ENCODE results near the gene METTL27. TPM values are rescaled to one million over a fixed set of nuclear protein-coding genes. Genes with fewer than 3 reads are reported as not detected.
A peak's percentile ranks its signal among the peaks of the same experiment; 100 is the strongest.

The METTL27 gene
- total RNA-seq, 1 donor from 2014 or later: 10.5 TPM

DNA sequence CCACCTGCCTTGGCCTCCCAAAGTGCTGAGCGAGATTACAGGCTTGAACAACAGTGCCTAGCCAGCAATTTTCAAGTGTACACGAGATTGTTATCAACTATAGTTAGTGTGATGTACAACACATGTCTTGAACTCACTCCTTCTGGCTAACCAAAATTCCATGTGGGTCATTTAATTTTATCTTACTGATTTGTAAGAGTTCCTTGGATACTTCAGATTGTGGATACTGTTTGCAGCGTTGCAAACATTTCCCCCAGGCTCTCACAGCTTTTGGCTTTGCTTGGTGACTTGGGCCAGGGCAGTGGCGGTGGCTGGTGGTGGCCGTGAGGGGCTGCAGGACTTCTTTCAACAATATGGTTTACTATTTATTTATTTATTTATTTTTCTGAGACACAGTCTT lies 10.2 kb upstream of the METTL27 start:
- no peaks in the 10 kb centered on the region for H3K36me3 ChIP-seq
- no peaks in the 10 kb centered on the region for H3K9me3 ChIP-seq (ENCODE audit: low read depth)
- Mint-ChIP-seq H3K4me1 (peaks cover 6% of the 10 kb centered on the region), H3K27ac (peak overlapping the region; percentile 23), H3K27me3 (ENCODE audit: insufficient read depth, low read depth) (peaks cover 13% of the 10 kb centered on the region), H3K36me3 (no peaks in the 10 kb centered on the region), H3K9me3 (no peaks in the 10 kb centered on the region), H3K4me3 (no peak overlapping the region)
- no peak for DNase-seq (ENCODE audit: low spot score)
- H3K9ac ChIP-seq: no peak overlapping the region
- TF ChIP-seq EZH2phosphoT487 (IDR thresholded peaks at IDR 0.05) (no peak), EZH2 (IDR thresholded peaks at IDR 0.05) (no peak), CTCF (IDR thresholded peaks at IDR 0.05) (no peak)
- H3K27ac ChIP-seq: no peak overlapping the region
- H3K4me1 ChIP-seq: no peaks in the 10 kb centered on the region
- H3F3A ChIP-seq (ENCODE audit: low read depth): no peaks in the 10 kb centered on the region
- no peak overlapping the region for H3K4me2 ChIP-seq
- H3K79me2 ChIP-seq (ENCODE audit: low read depth): no peaks in the 10 kb centered on the region
- H3K4me3 ChIP-seq: no peak overlapping the region
- H4K20me1 ChIP-seq (ENCODE audit: low read depth): no peaks in the 10 kb centered on the region
- peaks cover 27% of the 10 kb centered on the region for H3K27me3 ChIP-seq
- H2AFZ ChIP-seq (replicated peaks): no peak overlapping the region

DNA sequence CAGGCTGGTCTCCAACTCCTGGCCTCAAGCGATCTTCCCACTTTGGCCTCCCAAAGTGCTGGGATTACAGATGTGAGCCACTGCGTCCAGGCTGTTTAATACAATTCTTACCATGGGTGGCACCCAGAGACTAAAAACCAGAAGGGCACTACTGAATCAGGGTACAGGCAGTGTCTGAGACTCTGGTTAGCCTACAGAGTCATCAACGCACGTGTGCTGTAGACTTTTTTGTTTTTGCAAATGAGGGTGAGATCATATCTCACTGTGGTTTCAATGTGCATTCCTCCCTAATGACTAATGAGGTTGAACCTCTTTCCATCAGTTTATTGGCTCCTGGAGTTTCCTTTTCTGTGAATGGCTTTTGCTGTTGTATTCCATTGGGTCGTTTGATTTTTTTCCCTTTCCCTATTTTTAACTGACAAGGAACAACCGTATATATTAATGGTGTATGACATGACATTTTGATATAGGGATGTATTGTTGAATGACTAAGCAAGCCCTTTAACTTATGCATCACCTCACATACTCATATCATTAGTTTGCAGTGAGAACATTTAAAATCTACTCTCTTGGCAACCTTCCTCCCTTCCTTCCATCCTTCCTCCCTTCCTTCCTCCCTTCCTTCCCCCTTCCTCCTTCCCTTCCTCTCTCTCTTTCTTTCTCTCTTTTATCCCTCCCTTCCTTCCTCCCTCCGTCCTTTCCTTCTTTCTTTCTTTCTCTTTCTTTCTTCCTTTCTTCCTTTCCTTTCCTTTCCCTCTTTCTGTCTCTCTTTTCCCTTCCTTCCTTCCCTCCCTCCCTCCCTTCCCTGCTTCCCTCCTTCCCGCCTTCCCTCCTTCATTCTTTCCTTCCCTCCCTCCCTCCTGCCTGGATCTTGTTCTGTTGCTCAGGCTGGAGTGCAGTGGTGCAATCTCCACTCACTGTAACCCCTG lies 9.4 kb upstream of the METTL27 start:
- H3K9me3 Mint-ChIP-seq: no peaks in the 10 kb centered on the region
- H3K4me1 Mint-ChIP-seq: peaks cover 6% of the 10 kb centered on the region
- Histone ChIP-seq H3K36me3 (no peaks in the 10 kb centered on the region), H3F3A (ENCODE audit: low read depth) (no peaks in the 10 kb centered on the region), H4K20me1 (ENCODE audit: low read depth) (no peaks in the 10 kb centered on the region), H3K27me3 (peaks cover 24% of the 10 kb centered on the region), H3K9me3 (ENCODE audit: low read depth) (no peaks in the 10 kb centered on the region), H3K4me1 (no peaks in the 10 kb centered on the region), H3K4me3 (no peak overlapping the region), H3K9ac (no peak overlapping the region), H3K79me2 (ENCODE audit: low read depth) (no peaks in the 10 kb centered on the region), H3K4me2 (no peak overlapping the region), H2AFZ (replicated peaks) (no peak overlapping the region), H3K27ac (no peak overlapping the region)
- DNase-seq (ENCODE audit: low spot score): no peak
- H3K27ac Mint-ChIP-seq: peak overlapping the region; percentile 23
- H3K4me3 Mint-ChIP-seq: no peak overlapping the region
- no peaks in the 10 kb centered on the region for H3K36me3 Mint-ChIP-seq
- peaks cover 13% of the 10 kb centered on the region for H3K27me3 Mint-ChIP-seq (ENCODE audit: insufficient read depth, low read depth)
- TF ChIP-seq EZH2phosphoT487 (IDR thresholded peaks at IDR 0.05) (no peak), CTCF (IDR thresholded peaks at IDR 0.05) (no peak), EZH2 (IDR thresholded peaks at IDR 0.05) (no peak)

GRCh38 chr7:73850781-73851207 lies 8.5 kb upstream of the METTL27 start:
- no peak for DNase-seq (ENCODE audit: low spot score)
- peaks cover 11% of the 10 kb centered on the region for H3K27me3 Mint-ChIP-seq (ENCODE audit: insufficient read depth, low read depth)
- Histone ChIP-seq H3K27ac (no peak overlapping the region), H3K27me3 (peaks cover 17% of the 10 kb centered on the region), H3K9ac (no peak overlapping the region), H3F3A (ENCODE audit: low read depth) (no peaks in the 10 kb centered on the region), H3K4me3 (no peak overlapping the region), H3K4me2 (no peak overlapping the region), H3K79me2 (ENCODE audit: low read depth) (no peaks in the 10 kb centered on the region), H4K20me1 (ENCODE audit: low read depth) (no peaks in the 10 kb centered on the region), H3K9me3 (ENCODE audit: low read depth) (no peaks in the 10 kb centered on the region), H3K36me3 (no peaks in the 10 kb centered on the region), H3K4me1 (no peaks in the 10 kb centered on the region), H2AFZ (replicated peaks) (no peak overlapping the region)
- no peak overlapping the region for H3K27ac Mint-ChIP-seq
- no peaks in the 10 kb centered on the region for H3K36me3 Mint-ChIP-seq
- no peaks in the 10 kb centered on the region for H3K9me3 Mint-ChIP-seq
- peaks cover 9% of the 10 kb centered on the region for H3K4me1 Mint-ChIP-seq
- TF ChIP-seq EZH2phosphoT487 (IDR thresholded peaks at IDR 0.05) (no peak), EZH2 (IDR thresholded peaks at IDR 0.05) (no peak), CTCF (IDR thresholded peaks at IDR 0.05) (no peak)
- no peak overlapping the region for H3K4me3 Mint-ChIP-seq

Measured in neural progenitor cell (in vitro differentiated cells).